Rectal smooth muscle tissue (tissue), 1 donor: Measurements from ENCODE around the gene ATF6.

Experiments used
- H3K27ac ChIP-seq: one replicate; pipeline ENCODE4 v1.7.0; 2013; ENCODE audit warnings: low read depth, low read length, inconsistent platforms
- H3K27me3 ChIP-seq: one replicate; pipeline ENCODE4 v1.7.0; 2013; ENCODE audit warnings: low read length; ENCODE audit not compliant: control insufficient read depth, insufficient read depth
- H3K36me3 ChIP-seq: one replicate; pipeline ENCODE4 v1.7.0; 2013; ENCODE audit warnings: low read length; ENCODE audit not compliant: control insufficient read depth, insufficient read depth
- H3K4me1 ChIP-seq: one replicate; pipeline ENCODE4 v1.7.0; 2013; ENCODE audit warnings: low read length; ENCODE audit not compliant: control insufficient read depth, insufficient read depth
- H3K4me3 ChIP-seq: one replicate; pipeline ENCODE4 v1.7.0; 2013; ENCODE audit warnings: low read length
- H3K9ac ChIP-seq: one replicate; pipeline ENCODE4 v1.7.0; 2013; ENCODE audit warnings: low read length

The ATF6 gene

DNA sequence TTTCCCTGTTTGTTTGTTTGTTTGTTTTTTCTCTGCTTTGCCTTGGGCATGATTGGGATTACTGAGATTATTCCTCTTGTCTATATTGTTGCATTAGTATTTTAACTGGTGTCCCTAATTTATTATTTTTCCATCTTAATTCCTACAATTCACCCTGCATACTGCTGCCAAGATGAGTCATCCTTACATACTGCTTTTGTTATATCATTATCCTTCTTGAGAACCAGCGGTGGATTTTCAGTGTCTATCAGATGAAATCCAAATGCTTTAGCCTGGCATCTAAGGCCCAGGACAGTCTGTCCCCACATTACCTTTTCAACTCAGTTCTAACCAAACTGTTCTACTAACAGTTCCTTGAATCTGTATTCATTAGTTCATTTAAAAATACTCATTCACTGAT, 155.9 kb downstream of the ATF6 start:
- H3K4me3 ChIP-seq: no peak overlapping the region
- no peaks in the 10 kb centered on the region for H3K27me3 ChIP-seq
- no peak overlapping the region for H3K27ac ChIP-seq
- H3K4me1 ChIP-seq: peaks cover 2% of the 10 kb centered on the region
- no peak overlapping the region for H3K9ac ChIP-seq
- no peaks in the 10 kb centered on the region for H3K36me3 ChIP-seq

DNA sequence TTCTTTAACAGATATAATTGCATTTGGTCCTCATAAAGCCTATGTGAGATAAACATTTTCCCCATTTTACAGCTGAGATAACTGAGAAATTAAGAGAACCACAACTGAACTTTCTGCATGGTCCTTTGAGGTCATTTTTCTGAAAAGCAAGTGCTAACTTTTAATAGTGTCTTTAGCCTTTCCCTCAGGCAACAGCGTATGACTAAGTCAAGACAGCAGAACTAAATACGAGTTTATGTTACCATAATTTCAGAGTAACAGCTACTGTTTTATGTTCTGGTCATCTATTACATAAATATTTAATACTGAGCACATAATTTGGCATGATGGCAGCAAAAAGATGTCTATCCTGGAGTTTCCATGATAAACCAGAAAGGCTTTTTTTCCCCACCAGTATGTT, 161.9 kb downstream of the ATF6 start:
- no peak overlapping the region for H3K9ac ChIP-seq
- H3K4me3 ChIP-seq: no peak overlapping the region
- H3K36me3 ChIP-seq: no peaks in the 10 kb centered on the region

DNA sequence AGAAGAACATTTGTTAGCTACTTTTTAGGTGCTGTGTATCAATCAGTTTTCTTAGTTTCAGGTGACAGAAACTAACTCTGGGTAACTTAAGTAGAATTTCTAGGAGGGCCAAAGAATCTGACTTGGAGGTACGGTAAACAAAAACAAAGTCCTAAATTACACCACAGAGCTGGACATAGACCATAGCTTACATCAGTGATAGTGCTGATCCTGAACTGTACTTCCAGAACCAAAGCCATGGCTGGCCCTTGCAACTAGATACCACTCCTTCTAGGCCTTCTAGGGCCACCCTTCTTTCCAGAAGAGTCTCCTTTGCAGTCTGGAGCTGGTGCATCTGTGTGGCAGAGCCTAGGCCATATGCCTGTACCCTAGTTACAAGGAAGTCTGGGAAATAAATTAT, 163.0 kb downstream of the ATF6 start:
- Histone ChIP-seq H3K27ac (no peak overlapping the region), H3K4me1 (peaks cover 10% of the 10 kb centered on the region), H3K27me3 (no peaks in the 10 kb centered on the region), H3K36me3 (no peaks in the 10 kb centered on the region), H3K9ac (no peak overlapping the region), H3K4me3 (no peak overlapping the region)

More for the DNA sequence above, 161.9 kb downstream of the ATF6 start:
- Histone ChIP-seq H3K4me1 (peaks cover 10% of the 10 kb centered on the region), H3K27me3 (no peaks in the 10 kb centered on the region), H3K27ac (no peak overlapping the region)

DNA sequence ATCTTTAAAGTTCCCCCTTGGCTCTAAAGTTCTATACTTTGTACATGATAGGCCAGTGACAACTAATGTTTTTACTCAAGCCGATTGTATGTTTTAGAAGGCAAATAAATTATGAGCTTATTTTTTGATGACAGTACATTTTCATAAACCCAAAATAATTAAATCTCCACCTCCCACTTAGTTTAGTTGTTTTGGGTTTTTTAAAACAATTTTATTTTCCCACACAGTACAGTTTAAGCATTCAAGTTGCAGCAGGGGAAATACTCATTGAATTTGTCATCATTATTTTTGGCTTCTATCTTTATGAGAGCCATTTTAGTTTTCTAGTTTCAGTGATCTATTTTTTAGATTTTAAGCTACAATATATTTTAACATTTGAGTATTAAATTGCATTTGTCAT, 163.9 kb downstream of the ATF6 start:
- Histone ChIP-seq H3K27me3 (no peaks in the 10 kb centered on the region), H3K4me3 (no peak overlapping the region), H3K9ac (no peak overlapping the region), H3K4me1 (peaks cover 10% of the 10 kb centered on the region), H3K27ac (no peak overlapping the region), H3K36me3 (no peaks in the 10 kb centered on the region)

DNA sequence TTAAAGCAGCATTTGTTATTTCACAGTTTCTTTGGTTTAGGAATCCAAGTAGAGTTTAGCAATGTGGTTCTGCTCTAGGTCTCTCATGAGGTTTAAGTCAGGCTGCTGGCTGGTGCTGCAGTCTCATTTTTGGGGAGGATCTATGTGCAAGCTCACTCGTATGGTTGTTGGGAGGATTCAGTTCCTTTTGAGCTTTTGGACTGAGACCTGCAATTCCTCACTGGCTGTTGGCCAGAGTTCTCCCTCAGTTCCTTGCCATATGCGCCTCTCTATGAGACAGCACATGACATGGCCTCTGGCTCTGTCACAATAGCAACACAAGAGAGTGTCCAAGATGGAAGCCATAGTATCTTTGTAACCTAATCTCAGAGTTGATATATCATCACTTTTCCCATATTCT, 166.5 kb downstream of the ATF6 start:
- Histone ChIP-seq H3K36me3 (no peaks in the 10 kb centered on the region), H3K4me1 (peaks cover 10% of the 10 kb centered on the region), H3K27me3 (no peaks in the 10 kb centered on the region), H3K27ac (no peak overlapping the region), H3K9ac (no peak overlapping the region), H3K4me3 (no peak overlapping the region)

DNA sequence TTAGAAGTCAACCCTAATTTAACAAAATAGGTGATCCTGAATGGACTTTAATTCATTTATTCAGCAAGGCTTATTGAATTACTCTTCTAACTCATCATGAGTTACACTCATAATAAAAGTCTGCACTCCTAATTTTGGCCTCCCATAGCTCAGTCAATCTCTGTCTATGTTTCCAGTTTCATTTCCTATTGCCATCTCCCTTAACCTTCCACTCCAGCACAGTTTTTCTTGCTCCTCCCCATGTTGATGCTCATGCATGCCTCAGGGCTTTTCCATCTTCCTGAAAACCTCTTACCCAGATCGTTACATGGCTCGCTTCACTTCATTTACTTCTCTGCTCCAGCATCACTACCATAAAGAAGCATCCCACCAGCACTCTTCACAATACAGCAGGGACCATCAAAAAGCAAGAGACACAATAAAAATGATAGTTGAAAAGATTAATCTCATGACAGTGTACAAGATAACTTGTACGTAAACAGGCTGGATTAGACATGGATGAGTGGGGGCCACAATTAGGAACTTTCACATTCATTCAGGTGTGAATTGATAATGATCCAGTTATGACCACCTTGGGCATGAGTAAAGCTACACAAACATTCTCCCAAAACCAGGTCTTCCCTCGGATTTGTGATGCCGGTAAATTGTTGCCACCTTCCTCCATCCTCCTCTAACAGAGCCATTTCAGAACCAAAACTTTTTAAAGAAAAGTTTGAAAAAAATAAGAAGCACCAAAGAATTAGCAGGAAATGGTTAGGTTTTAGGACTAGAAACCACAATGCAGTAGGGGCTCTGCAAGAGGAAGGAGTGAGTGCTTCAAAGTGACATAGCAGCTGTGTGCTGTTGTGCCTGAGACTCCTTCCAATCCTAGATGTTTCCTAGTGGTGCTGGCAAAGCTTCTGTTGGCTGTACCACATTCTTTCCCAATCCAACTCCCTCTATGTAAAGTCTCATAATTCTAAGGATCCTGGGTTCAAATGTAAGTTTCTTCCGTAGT, 167.8 kb downstream of the ATF6 start:
- Histone ChIP-seq H3K9ac (no peak overlapping the region), H3K4me3 (no peak overlapping the region), H3K27me3 (no peaks in the 10 kb centered on the region), H3K4me1 (peaks cover 4% of the 10 kb centered on the region), H3K27ac (no peak overlapping the region), H3K36me3 (no peaks in the 10 kb centered on the region)

DNA sequence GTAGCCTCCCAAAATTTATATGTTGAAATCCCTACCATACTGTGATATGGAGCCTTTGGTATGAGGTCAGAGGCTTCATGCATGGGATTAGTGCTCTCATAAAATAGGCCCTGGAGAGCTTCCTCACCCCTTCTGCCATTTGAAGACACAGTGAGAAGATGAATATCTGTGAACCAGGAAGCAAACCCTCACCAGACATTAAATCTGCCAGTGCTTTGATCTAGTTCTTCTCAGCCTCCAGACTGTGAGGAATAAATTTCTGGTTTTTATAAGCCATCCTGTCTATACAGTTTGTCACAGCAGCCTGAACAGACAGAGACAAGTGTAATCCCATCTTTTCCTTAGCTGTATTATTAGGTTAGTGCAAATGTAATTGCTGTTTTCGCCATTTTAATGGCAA, 169.1 kb downstream of the ATF6 start:
- H3K27ac ChIP-seq: no peak overlapping the region
- no peaks in the 10 kb centered on the region for H3K4me1 ChIP-seq
- no peak overlapping the region for H3K9ac ChIP-seq
- H3K27me3 ChIP-seq: no peaks in the 10 kb centered on the region
- H3K36me3 ChIP-seq: no peaks in the 10 kb centered on the region
- no peak overlapping the region for H3K4me3 ChIP-seq

DNA sequence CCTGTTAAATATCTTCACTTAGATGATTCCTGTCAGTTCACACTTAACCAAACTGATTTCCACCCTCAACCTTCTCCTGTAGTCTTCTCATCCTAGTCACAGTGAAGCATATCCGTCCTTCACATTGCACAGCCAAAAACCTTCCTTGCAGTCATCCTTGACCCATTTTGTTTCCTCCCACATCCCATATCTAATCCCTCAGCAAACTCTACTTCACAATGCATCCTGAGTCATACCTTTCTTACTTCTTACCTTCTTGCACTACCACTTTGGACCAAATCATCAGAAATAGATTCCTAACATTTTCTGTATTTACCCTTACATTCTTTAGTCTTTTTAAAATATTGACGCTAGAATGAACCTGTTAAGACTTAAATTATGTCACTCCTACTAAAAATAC, 170.7 kb downstream of the ATF6 start:
- no peak overlapping the region for H3K27ac ChIP-seq
- no peak overlapping the region for H3K9ac ChIP-seq
- H3K4me1 ChIP-seq: no peaks in the 10 kb centered on the region
- H3K4me3 ChIP-seq: no peak overlapping the region
- H3K27me3 ChIP-seq: no peaks in the 10 kb centered on the region
- no peaks in the 10 kb centered on the region for H3K36me3 ChIP-seq

DNA sequence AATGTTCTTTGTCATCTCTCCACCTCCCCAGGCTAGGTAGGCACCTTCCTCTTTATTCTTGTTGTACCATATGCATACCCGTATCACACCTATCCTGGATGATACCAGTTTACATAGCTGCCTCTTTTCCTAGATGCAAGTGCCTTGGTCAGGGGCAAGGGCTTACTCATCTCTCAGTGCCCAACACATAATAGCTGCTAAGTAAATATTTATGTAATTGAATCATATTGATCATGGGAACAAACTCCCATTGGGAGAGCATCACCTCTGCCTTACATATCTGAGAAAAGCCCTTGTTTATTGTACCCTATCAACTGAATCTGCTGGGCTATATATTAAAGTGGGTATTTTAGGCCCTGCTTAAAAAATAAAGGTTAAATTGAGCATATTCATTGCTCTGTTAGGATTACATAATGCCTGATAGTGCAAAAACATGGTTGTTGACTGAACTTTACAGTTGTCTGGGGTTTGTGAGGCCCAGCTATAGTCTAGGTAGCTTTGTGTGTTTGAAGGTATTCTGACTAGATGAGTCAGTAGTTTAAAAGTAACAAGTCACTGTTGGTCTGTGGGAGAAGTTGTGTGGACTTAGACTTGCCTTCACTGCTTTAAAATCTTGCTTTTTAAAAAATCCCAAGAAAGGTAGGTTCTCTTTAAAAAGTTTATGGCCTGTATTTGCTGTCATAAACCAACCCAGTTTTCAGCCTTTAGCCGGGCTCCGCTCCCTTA, 174.9 kb downstream of the ATF6 start:
- Histone ChIP-seq H3K27me3 (no peaks in the 10 kb centered on the region), H3K36me3 (no peaks in the 10 kb centered on the region), H3K4me1 (no peaks in the 10 kb centered on the region), H3K27ac (no peak overlapping the region), H3K9ac (no peak overlapping the region), H3K4me3 (no peak overlapping the region)

DNA sequence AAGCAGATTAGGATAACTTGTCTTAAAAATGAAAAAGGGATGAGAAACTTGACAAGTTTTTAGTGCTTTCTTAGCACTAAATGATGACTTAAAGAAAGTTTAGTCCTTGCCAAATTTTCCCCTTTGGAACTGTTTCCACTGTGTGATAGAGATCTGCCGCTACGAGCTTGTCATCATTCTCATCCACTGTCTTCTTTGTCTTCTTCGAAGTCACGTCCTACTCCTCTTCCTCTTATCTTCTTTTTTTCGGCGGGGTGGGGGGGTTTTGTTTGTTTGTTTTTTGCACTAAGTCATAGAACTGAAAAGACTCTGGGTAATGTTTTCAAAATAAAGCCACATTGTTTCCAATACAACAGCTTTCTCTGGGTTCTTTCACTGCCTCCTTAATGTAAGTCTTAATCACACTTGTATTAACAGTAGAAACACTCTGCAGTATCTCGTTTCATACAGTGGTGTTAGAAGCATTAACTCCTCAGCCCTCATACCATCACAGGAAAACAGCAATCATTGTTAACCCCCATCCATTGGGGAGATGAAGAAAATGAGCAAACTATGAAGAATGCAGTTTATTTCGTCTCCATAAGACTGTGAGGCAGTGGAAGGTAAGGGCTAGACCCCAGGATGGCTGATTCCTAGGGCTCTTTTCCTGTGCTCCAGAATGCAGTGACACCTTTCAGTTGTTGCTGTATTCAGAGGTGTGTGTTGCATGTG, 175.8 kb downstream of the ATF6 start:
- H3K36me3 ChIP-seq: no peaks in the 10 kb centered on the region
- no peaks in the 10 kb centered on the region for H3K4me1 ChIP-seq
- H3K27ac ChIP-seq: no peak overlapping the region
- H3K27me3 ChIP-seq: no peaks in the 10 kb centered on the region
- no peak overlapping the region for H3K4me3 ChIP-seq
- H3K9ac ChIP-seq: no peak overlapping the region

DNA sequence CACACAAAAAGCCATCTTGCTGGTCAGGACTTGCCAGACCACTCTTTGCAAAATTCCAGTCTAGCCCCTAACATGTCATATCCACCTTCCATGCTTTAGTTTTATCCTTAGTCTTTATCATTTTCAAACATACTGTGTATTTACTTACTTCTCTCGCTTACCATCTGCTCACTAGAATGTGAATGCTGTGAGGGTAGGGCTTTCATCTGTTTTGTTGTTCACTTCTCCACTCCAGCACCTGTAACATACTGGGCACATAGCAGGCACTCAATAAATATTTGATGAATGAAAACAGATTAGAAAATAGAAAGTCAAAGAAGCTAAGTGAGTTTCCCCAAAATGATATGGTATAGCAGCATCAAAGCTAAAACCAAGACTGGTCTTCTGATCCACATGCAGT, 177.6 kb downstream of the ATF6 start:
- Histone ChIP-seq H3K27me3 (no peaks in the 10 kb centered on the region), H3K27ac (no peak overlapping the region), H3K4me3 (no peak overlapping the region), H3K9ac (no peak overlapping the region), H3K36me3 (no peaks in the 10 kb centered on the region), H3K4me1 (peaks cover under 1% of the 10 kb centered on the region)

DNA sequence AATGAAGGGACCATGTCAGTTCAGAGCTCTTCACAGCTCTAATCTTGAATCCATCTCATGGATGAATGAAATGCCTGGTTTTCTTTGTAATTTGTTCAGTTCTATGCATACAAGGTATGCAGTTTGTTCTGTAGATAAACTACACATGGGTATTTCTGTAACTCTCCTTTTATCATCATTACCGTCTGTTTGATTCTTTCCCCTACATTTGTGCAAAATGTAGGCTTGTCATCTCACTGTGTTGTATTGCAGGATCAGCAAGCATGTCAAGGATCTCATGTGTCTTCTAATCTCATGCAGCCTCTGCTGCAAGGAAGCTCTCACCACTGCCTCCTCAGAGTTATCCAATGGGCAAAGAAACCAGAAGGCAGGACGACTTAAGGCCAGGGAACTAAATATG, 178.3 kb downstream of the ATF6 start:
- Histone ChIP-seq H3K36me3 (no peaks in the 10 kb centered on the region), H3K27ac (no peak overlapping the region), H3K27me3 (no peaks in the 10 kb centered on the region), H3K4me1 (peaks cover 5% of the 10 kb centered on the region), H3K4me3 (no peak overlapping the region), H3K9ac (no peak overlapping the region)
